AG04449 (cell line): Measurements from ENCODE around the gene LTB.

ENCODE experiments used
- CTCF ChIA-PET: fragments of 350-600 bp; formaldehyde crosslinking; extraction: SDS; loops from one replicate; lab custom pipeline; 2021; ENCODE audit warnings: antibody characterized with exemption; lab: Yijun Ruan, JAX
- POLR2A ChIA-PET: fragments of 400-600, 350-600 bp; formaldehyde crosslinking; extraction: SDS; loops from one replicate; lab custom pipeline; 2020; ENCODE audit warnings: antibody characterized with exemption, inconsistent platforms; lab: Yijun Ruan, JAX
- DNase-seq: peaks from one replicate; pipeline ENCODE4 v3.0.0-alpha.2; 2010; ENCODE audit warnings: low read depth, low spot score
- H3K4me3 ChIP-seq: 2 replicates; pipeline ENCODE4 v1.5.1; 2011; ENCODE audit warnings: low read depth, mild to moderate bottlenecking, control low read depth, low read length
- CTCF ChIP-seq: IDR thresholded peaks from one replicate; pipeline ENCODE4 v1.5.1; 2011; ENCODE audit warnings: mild to moderate bottlenecking, moderate library complexity, low read length, control low read depth, inconsistent platforms; ENCODE audit not compliant: insufficient read depth; ENCODE audit errors: missing control alignments

The LTB gene

GRCh38 chr6:31559606-31559957, 22.6 kb downstream of the LTB start:
- no peak for TF ChIP-seq CTCF
- ChIA-PET CTCF (interaction anchor here (1.3 to 38.4 kb wide), 4 partner anchors 10 to 64 kb away, joined by 3 to 1569 read pairs (median 10); partner anchors contain the start of genes ATP6V1G2, LST1, LTB and NCR3), POLR2A (interaction anchor here (0.6 to 0.9 kb wide), 2 partner anchors 12 to 136 kb away, joined by 3 read pairs; partner anchors contain the start of gene NFKBIL1)
- DNase-seq: no peak
- no peak overlapping the region for H3K4me3 ChIP-seq

- no peak for TF ChIP-seq CTCF
- no peak overlapping the region for H3K4me3 ChIP-seq
- DNase-seq: no peak
- ChIA-PET POLR2A (interaction anchor here (0.7 to 0.9 kb wide), 2 partner anchors 11 to 23 kb away, joined by 3 read pairs; partner anchors contain the start of gene NFKBIL1), CTCF (interaction anchor here (1.3 to 38.4 kb wide), 4 partner anchors 9 to 63 kb away, joined by 3 to 1569 read pairs (median 10); partner anchors contain the start of genes ATP6V1G2, LST1, LTB and NCR3)
Measured at GRCh38 chr6:31558631-31559500, 23.4 kb downstream of the LTB start.

- DNase-seq: no peak
- CTCF ChIA-PET: interaction anchor here (1.3 to 38.4 kb wide), 4 partner anchors 8 to 63 kb away, joined by 3 to 1569 read pairs (median 10); partner anchors contain the start of genes ATP6V1G2, LST1, LTB and NCR3
- no peak for TF ChIP-seq CTCF
- POLR2A ChIA-PET: no interaction called here
- no peak overlapping the region for H3K4me3 ChIP-seq
Measured at GRCh38 chr6:31558318-31558625, 24.0 kb downstream of the LTB start.

GRCh38 chr6:31557443-31558317, 24.5 kb downstream of the LTB start:
- ChIA-PET CTCF (interaction anchor here (4.7 to 38.4 kb wide), 2 partner anchors 12 to 30 kb away, joined by 17 to 1569 read pairs; partner anchors contain the start of genes ATP6V1G2, LST1, LTB and NCR3), POLR2A (no interaction called here)
- TF ChIP-seq CTCF: no peak
- H3K4me3 ChIP-seq: no peak overlapping the region
- DNase-seq: no peak

GRCh38 chr6:31556307-31556706, 25.9 kb downstream of the LTB start:
- CTCF ChIA-PET: interaction anchor here (4.7 to 38.4 kb wide), 2 partner anchors 11 to 32 kb away, joined by 17 to 1569 read pairs; partner anchors contain the start of genes ATP6V1G2, LST1, LTB and NCR3
- no peak overlapping the region for H3K4me3 ChIP-seq
- DNase-seq: no peak

More at GRCh38 chr6:31556307-31556706, 25.9 kb downstream of the LTB start:
- POLR2A ChIA-PET: no interaction called here
- no peak for TF ChIP-seq CTCF
